CD4-positive, alpha-beta T cell treated with Interferon alpha-2 for 1 hour (primary cell): ENCODE results near the gene STXBP4.
"Not testable (repeated sequence)": the region's sequence is repeated elsewhere in the genome, so short reads cannot be mapped to it uniquely, and the experiment has no call there.

ENCODE experiments used
- DNase-seq, 2 donors: peaks; one replicate each; pipeline ENCODE4 v3.0.0-alpha.2; 2020 to 2022

Gene STXBP4

DNA sequence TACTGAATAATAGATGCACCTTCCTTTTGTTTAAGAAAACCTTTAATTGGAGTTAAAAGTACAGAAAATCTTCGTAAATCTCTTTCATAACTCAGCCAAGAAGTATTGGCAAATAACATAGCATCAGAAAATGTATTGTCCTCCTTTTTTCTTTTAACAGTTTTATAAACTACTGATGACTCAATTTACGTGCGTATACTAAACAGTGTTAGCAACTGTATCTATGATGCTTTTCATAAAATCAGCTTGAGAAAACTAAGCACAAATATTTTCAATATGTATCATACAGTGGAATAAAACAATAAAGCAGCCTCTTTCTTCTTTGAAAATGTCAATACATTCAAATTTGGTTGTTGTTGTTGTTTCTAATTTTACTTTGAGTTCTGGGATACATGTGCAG is 88.6 kb downstream of the STXBP4 start:
- no peak for DNase-seq

DNA sequence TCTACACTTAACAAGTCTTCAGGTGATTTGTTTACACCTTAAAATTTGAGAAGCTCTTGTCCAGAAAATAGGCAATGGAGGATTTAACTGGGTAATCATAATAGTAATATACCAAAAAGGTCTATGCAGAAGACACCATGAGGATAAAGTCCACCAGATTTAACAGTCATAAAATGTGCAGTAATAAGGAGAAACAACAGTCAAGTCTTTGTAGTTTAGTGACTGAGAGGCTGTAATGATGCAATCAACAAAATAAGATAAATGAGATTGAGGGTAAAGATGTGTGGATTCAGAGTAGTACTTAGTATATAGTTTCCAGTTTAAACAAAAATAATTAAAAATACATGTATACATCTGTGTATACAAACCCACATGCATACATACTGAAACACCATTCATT is 91.2 kb downstream of the STXBP4 start:
- no peak for DNase-seq

DNA sequence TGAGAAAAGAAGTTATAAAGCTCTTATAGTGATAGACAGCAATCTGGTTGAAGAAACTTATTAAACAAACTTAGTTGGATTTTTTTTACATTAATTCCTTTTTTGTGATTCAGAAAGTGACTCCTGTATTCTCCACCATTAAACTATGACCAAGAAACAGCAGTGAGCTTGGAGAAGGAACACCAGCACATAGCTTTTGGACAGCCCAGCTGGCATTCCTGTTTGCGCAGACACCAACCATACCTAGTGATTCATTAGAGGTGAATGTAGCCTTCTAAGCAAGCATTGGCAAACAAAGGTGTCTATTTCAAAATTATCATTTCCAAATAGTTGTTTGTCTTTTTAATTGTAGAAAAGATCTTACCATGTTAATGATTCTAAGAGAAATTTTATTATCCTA is 94.4 kb downstream of the STXBP4 start:
- DNase-seq, result no peak

DNA sequence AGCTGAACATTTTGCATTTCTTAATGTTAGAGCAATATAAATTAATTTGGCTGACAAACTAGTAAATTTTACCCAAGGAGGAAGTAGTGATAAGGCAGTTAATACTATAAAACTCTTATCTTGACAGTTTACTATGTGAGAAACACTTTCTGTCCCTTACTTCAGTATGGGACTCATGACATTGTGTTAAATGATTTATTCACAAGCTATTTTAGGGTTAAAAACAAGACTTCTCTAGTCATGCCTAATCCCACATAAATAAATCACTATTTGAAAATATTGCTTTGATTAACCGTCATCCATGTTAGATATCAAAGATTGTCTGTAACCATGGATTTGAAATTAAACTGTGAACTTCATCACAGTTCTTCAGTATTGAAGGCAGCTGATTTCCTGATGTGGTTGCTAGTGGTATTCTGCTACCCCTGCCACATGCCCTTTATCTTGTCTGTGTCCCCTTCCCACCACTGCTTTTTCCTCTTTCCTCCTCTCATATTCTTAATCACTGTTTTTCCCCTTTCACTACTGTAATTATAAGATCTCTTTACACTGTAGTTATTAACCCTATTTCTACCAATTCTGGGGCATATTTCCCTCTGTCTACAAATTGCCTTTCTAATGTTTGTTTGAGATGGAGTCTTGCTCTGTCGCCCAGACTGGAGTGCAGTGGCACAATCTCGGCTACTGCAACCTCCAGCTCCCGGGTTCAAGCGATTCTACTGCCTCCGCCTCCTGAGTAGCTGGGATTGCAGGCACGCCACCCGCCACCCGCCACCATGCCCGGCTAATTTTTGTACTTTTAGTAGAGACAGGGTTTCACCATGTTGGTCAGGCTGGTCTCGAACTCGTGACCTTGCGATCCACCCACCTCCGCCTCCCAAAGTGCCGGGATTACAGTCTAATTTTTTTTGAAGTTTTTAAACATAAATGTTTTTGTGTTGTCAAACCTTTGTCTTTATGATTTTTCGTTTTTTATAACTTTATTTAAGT is 95.6 kb downstream of the STXBP4 start:
- peak in 1 of 2 donors; percentile 5 for DNase-seq

DNA sequence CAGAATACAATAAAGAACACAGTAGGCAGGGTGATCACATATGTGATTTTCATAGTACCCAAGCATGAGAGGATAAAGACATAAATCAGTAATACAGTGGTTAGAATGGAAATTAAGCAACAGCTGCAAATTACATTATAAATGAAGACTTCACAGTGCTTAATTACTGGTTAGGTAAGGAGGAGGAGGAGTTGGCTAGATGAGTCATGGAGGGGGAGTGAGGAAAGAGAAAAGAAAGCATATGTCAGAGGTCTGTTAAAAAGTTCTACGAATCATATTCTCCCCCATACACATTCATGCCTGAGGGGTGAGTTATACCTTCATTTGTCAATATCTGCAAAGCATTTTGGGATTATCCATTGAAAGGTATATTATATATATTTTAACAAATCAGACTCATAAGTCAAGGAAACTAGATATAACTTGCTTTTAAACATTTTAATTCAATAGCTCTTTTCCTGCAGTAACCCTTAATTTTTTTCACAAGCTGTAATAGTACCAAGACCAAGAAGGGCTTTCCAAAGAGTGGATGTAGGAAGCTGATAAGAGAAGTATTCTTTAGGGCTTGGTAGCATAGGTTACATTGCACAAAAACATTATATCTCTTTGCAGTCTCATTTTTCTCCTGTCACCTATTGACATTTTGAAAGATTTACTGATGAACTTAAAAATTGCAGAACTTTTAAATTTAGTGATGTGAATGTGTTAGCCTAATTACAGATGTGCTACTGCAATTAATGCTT is 99.3 kb downstream of the STXBP4 start:
- DNase-seq, result no peak

DNA sequence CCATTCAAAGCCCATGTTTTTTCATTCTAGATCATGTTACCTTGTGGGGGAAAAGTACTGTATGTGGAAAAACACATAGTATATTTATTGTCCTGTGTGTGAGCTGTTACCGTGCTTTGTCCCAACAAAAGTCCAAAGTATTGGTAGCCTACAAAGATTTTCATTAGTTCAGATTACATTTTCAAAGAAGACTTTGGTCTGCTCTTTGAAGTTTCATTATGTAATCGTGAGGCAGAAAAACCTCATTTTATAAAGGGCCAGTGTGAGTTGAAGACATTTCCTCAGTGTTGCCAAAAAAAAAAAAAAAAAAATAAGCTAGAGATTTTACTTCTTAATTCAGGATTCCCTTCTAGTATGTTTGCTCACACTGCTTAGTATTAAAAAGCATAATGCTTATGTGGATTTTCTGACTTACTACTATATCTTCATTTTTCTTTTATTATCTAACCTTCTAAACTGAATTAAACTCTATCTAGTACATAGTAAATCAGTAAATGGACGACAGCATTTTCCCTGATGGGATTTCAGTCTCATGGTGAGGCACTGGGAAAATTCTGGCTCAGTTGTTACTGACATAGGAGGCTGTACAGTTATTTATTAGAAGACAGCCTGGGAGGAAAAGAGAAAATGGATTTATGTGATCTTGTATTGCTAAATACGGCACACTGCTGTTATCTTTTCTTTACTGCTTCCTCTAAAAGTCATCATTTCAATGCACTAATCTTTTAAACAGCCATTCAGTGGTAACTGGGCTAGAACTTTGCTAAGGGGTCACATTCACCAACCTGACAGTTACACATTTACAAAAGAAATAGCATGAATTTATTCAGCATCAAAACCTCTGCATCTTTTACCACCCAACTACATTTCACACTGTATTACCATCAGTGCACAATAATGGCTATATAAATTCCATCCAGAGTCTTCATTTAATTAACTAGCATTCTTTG is 100.6 kb downstream of the STXBP4 start:
- DNase-seq, result no peak

DNA sequence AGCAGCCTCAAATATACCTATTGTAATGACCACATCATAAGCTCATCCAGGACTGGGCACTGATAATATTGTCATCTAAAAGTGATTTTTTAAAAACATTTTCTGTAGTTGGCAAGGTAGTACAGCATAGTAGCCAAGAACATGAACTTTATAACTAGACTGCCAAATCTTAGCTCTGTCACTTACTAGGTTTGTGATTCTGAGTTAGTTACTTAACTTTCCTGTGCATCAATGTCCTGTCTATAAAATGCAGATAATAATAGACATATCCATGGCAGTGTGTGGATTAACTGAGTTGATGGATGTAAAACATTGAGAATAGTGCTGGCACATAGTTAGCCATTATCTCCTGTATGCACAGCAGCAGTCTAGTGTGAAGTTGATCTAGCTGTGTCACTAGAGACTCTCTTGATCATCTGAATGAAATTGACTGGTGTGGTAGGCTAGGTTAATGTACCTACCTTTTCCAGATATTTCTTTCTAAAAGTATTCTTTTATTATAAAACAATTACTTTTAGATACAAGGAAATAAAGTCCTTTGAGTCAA is 101.5 kb downstream of the STXBP4 start:
- no peak for DNase-seq

DNA sequence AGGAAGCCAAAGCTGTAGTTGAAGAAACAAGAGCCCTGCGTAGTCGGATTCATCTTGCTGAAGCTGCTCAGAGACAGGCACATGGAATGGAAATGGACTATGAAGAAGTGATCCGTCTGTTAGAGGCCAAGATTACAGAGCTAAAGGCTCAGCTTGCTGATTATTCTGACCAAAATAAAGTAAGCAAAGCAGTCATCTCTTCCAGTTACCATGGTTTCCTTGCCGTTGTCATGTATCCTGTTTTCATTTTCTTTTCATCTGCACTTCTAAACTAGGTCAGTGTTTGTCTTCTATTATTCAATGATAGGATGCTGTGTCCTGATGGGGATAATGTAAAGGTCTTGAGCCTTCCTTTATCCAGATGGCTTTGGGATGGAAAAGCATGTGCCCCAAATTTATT is 104.3 kb downstream of the STXBP4 start:
- peak in 1 of 2 donors; percentile 66 for DNase-seq

DNA sequence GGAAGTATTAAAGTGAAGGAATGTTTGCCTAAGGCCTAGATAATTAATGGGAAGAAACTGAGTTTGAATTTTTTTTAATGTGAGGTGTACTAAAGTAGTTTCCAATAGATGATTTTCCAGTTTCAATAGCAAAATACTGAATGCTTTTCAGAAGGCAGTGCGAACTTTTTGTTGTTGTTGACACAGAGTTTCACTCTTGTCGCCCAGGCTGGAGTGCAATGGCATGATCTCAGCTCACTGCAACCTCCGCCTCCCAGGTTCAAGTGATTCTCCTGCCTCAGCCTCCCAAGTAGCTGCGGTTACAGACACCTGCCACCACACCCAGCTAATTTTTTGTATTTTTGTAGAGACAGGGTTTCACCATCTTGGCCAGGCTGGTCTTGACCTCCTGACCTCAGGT is 104.9 kb downstream of the STXBP4 start:
- not testable (repeated sequence) for DNase-seq

DNA sequence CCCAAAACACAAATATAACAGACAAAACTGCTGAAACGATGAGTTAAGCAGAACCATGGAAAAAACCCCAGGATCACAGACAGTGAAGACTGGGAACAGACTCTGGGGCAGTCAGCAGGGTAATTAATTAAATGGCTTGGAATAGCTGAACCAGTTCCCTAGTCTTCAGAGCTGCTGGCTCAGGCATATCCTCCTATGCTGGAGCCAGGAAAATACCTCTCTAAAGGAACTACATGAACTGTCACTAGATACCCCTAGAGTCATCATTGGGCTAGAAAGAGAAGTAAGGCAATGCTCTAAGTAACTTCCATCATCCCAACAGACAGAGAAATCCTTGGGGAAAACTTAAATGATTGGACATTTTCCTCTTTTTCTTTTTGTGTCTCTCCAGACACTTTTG is 113.0 kb downstream of the STXBP4 start:
- DNase-seq, result no peak

DNA sequence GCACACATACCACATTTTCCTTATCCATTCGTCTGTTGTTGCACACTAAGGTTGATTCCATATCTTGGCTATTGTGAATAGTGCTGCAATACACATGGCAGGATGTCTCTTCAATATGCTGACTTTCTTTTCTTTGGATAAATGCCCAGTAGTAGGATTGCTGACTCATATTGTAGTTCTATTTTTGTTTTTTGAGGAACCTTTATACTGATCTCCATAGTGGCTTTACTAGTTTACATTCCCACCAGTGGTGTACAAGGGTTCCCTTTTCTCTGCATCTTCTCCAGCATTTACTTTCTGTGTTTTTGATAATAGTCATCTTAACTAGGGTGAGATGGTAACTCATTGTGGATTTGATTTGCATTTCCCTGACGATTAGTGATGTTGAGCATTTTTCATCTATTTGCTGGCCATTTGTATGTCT is 118.1 kb downstream of the STXBP4 start:
- DNase-seq, result no peak

DNA sequence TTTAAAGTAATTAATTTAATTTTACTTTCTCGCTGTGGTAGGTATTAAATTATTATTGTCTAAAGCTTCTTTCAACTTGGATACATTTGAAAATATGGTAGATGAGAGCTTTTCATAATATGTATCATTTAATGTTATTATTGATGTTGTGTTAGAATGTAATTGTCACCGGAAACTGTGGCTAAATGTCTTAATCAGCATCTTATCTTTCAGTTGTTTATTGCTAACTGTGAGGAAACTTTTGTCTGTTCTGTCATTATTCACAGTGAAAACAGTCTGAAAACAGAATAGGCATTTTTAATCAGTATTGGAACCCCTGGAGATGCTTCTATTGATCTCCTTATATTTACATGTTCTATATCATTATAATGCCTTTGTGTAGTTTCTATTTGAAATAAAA is 120.7 kb downstream of the STXBP4 start:
- peak in 1 of 2 donors; percentile 26 for DNase-seq

DNA sequence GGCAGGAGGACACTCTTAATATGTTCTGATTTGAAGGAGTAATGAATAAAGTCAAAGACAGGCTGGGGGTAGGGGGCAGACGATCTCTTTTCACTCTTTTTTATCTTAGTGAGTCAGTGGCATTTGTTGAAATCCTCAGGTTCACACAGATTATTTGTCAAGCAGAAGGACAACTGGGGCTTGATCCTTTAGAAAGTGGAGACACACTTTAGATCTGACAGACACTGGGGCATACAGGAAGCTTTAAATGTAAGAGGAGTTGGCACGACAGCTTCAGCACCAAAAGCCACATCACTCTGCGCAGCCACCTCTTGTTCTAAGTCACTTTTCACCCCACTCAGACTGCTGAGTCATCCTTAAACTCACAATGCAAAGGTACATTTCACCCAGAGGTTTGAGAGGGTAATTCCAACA is 121.5 kb downstream of the STXBP4 start:
- peak; percentile 11 to 58 for DNase-seq

DNA sequence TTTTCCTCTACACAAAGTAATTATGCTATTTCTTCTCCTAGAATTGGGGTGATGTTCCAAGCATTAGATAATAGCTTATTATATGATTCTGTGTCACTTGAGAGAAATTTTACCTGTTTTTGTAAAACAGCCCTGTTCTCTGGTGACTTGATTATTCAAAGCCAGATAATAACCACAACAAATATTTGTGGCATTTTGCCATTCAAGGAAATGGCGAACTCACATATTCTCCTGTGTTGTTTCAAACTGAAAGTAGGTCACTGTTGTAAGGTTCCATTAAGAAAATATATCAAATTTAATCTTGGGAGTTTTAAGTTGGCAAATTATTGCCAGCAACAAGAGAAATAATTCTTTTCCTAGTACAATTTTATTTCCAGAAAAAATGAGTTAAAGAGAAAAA is 124.8 kb downstream of the STXBP4 start:
- DNase-seq, result peak in 1 of 2 donors; percentile 43

DNA sequence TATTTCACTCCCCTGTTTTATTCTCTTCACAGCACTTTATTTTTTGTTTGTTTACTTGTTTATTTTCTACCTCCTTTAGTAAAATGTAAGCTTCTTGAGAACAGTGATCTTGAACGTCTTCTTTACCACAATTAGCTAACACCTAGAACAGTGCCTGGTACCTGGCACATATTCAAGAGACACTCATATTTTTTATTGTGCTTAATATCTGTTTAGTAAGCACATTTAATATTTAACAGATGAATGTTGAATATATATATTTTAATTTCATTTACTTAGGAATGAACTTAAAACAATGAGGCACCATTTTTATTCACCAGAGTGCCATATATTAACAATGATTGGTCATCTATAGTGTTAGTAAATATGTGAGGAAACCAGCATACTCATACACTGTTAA is 130.2 kb downstream of the STXBP4 start:
- no peak for DNase-seq

DNA sequence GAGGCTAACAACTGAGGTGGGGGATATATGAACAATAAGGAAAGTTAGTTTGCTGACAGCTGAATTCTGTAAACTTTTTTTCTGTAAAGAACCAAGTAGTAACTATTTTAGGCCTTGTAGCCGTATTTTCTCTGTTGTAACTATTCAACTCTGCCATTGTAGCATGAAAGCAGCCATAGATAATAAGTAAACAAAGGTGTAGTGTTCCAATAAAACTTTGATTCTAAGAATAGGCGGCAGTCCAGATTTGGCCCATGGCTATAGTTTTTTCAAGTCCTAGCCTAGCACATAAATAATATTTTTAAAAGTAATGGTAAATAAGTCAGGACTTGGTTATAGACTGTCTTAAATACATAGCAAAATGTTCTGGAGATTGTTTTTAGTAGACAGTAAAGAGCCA is 142.0 kb downstream of the STXBP4 start:
- no peak for DNase-seq

DNA sequence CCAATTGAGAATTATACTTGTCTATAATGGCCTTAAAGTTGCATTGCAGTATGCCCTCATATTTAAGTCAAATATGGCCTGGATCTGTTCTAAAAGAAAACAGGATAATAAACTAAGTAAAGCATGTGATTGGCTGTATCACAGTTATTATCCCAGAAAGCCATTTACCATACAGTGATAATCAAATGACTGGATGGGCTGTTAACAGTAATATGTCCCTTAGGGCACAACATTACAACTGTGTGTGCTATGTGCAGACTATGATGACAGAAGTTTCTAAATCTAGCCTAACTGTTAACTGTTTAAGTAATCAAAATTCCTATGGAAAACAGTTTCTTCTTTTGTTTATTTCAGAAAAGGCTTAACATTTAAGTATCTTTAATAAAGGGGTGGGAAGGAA is 145.7 kb downstream of the STXBP4 start:
- DNase-seq, result no peak

DNA sequence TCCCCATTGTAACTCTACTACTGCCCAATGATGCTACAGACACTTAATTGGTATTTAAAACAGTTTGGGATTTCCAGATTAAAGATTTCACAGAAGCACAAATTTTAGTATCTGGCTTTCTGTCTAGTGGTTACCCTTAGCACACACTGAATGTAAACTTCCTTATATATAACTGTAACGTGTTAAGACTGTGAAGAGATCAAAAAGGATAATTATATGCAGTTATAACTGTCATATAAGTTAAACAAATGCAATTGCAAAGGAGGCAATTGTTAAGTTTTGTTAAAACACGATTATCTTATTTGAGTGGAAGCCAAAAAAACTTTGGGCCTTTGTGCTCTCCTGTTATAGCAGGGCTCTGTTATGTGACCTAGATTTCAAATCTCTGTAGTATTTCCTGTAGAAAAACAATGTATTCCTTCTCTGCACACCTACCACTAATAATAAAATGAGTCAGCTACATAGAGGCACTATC is 147.9 kb downstream of the STXBP4 start:
- peak in 1 of 2 donors; percentile 6 for DNase-seq

DNA sequence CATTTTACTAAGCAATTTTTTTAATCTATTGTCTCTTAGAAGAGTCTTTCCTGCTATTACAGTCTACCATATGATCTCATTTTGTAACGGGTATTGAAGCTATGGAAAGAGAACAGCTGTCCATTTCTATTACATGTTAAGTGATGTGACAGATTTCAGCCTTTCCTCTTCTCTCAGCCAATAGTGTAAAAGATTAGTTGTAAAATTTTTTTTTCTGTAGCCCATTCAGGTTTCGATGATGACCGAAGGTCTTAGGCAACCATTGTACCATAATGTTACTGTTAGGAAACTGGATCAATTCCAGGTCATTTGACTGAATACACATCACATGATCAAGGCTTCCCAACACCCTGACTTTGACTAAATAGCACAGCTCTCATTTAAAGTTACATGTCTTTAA is 148.6 kb downstream of the STXBP4 start:
- no peak for DNase-seq

DNA sequence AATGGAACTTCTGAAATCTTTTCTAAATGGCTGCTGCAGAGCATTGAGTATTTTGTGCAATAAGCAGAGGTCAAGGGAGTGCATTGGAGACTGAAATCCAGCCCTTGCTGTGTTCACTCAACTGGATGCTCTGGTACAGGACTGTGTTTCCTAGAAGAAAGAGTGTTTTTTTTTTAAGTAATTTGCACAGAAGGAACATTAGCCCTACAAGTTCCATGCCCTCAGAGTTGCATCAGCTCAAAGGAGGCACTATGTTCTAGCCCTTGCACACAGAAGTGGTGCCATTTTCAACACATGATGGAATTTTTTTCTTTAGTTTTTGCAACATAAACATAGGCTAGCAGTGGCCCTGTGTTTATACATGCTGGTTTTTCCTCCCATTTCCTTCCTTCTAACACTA is 152.1 kb downstream of the STXBP4 start:
- DNase-seq, result no peak

DNA sequence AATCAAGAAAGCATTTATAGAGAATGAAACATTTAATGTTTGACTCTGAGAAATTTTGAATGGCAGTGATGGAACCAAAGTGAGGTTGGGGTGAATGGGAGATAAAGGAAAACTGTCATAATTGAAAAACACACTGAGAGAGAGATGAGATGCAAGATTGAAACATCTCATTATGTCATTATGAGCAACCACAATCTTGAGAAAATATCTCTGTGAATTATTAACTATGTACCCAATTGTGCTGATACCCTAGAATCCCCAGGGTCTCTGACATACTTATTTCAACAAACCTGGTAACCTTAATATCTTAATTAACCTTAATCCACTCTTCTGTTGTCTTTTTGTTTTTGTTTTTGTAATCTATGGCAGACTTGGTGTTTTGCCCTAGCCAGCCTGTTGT is 152.7 kb downstream of the STXBP4 start:
- no peak for DNase-seq

DNA sequence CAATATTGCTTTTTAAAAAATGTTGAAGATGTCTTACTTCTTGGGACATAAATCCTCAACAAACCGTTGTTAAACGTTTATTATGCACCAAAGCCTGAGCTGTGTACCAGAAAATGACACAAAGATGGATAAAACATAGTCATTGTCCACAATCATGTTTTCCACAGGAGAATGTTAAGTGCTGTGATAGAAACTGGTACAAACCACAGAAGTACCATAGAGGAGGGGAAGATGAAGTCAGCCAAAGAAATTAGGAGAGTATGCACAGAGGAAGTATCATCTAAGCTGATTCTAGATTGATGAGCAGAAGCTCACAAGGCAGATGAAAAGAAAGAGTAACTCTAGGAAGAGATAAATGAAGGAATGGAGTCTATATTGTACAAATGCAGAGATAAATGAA is 153.5 kb downstream of the STXBP4 start:
- no peak for DNase-seq
